KBM-7 (cell line): ENCODE results near the gene FUBP1.
A peak's percentile ranks its signal among the peaks of the same experiment; 100 is the strongest.
"Not testable (repeated sequence)": the region's sequence is repeated elsewhere in the genome, so short reads cannot be mapped to it uniquely, and the experiment has no call there.

Source experiments
- DNase-seq: peaks from one replicate; pipeline ENCODE4 v3.0.0-alpha.2; 2015
- in situ Hi-C: fragments of 300-500 bp; cut with MboI; formaldehyde crosslinking; loops from 2 replicates; pipeline ENCODE4 v1.14.3; 2020; ENCODE audit warnings: low sequenced_read_pairs, low pct_unique_long_range_greater_than_20kb, mixed read lengths

FUBP1 gene

GRCh38 chr1:77990629-77991204, 11.8 kb upstream of the FUBP1 start:
- in situ Hi-C loops, result no loop called here
- DNase-seq, result no peak

- no peak for DNase-seq
- in situ Hi-C loops, result no loop called here
These were observed 10.9 kb upstream of the FUBP1 start for GRCh38 chr1:77989744-77990143.

GRCh38 chr1:77987919-77988318, 9.0 kb upstream of the FUBP1 start:
- in situ Hi-C loops, result no loop called here
- DNase-seq, result no peak

GRCh38 chr1:77986810-77987209, 7.9 kb upstream of the FUBP1 start:
- in situ Hi-C loops, result no loop called here
- no peak for DNase-seq

- DNase-seq, result no peak
These were observed 5.8 kb upstream of the FUBP1 start for GRCh38 chr1:77984629-77985028.

GRCh38 chr1:77983997-77984355, 5.1 kb upstream of the FUBP1 start:
- in situ Hi-C loops, result no loop called here
- DNase-seq, result no peak

More at GRCh38 chr1:77984629-77985028, 5.8 kb upstream of the FUBP1 start:
- in situ Hi-C loops, result no loop called here

GRCh38 chr1:77983352-77983996, 4.6 kb upstream of the FUBP1 start:
- DNase-seq, in situ Hi-C loops: not testable (repeated sequence)

GRCh38 chr1:77978293-77978968, 441 bp downstream of the FUBP1 start:
- in situ Hi-C loops, result no loop called here
- peak; percentile 88 for DNase-seq

- no peak for DNase-seq
- in situ Hi-C loops, result no loop called here
These were observed 931 bp downstream of the FUBP1 start for GRCh38 chr1:77977989-77978292.

- peak; percentile 27 for DNase-seq
- in situ Hi-C loops, result no loop called here
These were observed 2.3 kb downstream of the FUBP1 start for GRCh38 chr1:77976433-77977076.

GRCh38 chr1:77975907-77976306, 3.0 kb downstream of the FUBP1 start:
- in situ Hi-C loops, result no loop called here
- peak; percentile 19 for DNase-seq

GRCh38 chr1:77975386-77975785, 3.5 kb downstream of the FUBP1 start:
- DNase-seq, result no peak
- in situ Hi-C loops, result no loop called here

GRCh38 chr1:77972080-77972479, 6.8 kb downstream of the FUBP1 start:
- in situ Hi-C loops, result no loop called here
- DNase-seq, result no peak

- in situ Hi-C loops, result no loop called here
- no peak for DNase-seq
These were observed 8.7 kb downstream of the FUBP1 start for GRCh38 chr1:77970192-77970591.

GRCh38 chr1:77966291-77966690, 12.6 kb downstream of the FUBP1 start:
- in situ Hi-C loops, result no loop called here
- no peak for DNase-seq

GRCh38 chr1:77961392-77961791, 17.5 kb downstream of the FUBP1 start:
- in situ Hi-C loops, result no loop called here
- DNase-seq, result no peak

GRCh38 chr1:77958850-77959249, 20.0 kb downstream of the FUBP1 start:
- in situ Hi-C loops, result no loop called here
- DNase-seq, result no peak

GRCh38 chr1:77958391-77958790, 20.5 kb downstream of the FUBP1 start:
- DNase-seq, result no peak
- in situ Hi-C loops, result no loop called here

- DNase-seq, result no peak
- in situ Hi-C loops, result no loop called here
These were observed 22.4 kb downstream of the FUBP1 start for GRCh38 chr1:77956464-77956863.

- DNase-seq, result no peak
- in situ Hi-C loops, result no loop called here
These were observed 23.2 kb downstream of the FUBP1 start for GRCh38 chr1:77955709-77956108.
